Measurements from ENCODE around the gene STOML1.
"Not testable (repeated sequence)": the region's sequence is repeated elsewhere in the genome, so short reads cannot be mapped to it uniquely, and the experiment has no call there.

Gene STOML1

GRCh38 chr15:73986055-73986775 lies 5.9 kb downstream of the STOML1 start:
- DNase-seq: no peak

DNA sequence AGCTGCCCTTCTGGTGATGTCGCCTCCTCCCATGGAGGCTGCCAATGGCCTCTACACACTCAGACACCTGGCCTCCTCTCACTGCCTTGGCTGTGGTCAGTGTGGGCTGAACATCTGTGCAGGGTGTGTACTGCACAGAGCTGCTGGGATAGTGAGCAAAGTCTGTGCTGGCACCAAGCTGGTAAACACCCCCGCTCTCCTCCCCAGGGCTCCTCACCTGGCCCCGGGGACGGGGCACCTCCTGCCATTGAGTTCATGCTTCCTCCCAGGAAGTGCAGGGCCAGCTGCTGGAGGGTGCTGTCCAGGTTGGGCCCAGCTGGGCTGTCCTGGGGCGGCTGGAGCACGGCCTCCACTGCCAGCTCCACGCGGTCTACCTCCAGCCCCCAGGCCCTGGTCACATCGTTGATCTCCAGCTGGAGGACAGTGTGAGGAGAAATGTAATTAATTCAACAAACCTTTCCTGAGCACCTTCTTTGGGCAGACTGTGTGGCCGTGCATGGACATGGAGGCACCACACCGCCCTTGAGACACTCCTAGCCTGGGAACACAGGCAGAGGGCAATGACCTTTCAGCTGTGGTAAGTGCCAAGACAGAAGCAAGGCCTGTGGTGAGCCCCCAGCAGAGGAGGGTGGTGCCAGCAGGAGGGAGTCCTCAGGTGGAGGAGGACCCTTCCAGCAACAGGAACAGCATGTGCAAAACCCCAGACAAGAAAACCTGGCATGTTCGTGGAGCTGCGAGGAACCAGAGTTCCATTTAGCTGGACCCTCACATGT lies 6.8 kb downstream of the STOML1 start:
- DNase-seq: no peak

DNA sequence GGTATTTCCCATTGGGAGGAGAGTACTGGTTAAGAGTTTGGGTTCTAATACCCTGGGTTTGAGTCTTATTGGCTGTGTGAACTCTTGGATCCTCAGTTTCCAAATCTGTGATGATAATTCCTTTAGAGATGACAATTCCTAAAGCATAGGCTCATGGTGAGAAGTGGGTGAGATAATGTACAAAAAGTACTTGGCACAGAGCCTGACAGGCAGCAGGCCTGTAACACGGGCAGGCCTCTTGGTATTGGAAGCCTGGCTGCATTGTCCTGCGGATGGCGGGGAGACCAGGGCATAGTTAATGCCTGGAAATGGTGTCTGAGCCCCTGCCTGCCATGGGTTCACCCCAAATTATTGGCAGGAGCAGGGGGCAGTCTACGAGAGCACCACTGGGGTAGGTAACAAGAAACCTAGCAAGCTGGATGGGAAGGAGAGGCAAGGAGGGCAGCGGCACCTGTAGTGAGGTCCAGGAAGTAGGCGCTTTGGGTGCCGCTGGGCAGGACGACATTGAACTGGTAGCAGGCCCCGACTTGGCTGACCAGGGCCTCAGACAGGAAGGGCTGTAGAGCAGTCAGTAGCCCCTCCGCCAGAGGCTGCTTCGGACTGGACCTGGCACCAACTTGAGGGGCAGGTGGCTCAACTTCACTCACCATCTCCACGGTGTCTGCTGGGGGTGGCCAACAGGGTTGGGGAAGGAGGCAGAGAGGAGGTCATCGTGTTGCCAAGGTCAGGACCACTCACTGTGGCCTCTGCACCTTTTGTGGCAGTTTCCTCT lies 7.7 kb downstream of the STOML1 start:
- no peak for DNase-seq

- no peak for DNase-seq
These were observed 8.3 kb downstream of the STOML1 start for GRCh38 chr15:73983773-73984172.

- no peak for DNase-seq
These were observed 8.8 kb downstream of the STOML1 start for GRCh38 chr15:73983211-73983727.

DNA sequence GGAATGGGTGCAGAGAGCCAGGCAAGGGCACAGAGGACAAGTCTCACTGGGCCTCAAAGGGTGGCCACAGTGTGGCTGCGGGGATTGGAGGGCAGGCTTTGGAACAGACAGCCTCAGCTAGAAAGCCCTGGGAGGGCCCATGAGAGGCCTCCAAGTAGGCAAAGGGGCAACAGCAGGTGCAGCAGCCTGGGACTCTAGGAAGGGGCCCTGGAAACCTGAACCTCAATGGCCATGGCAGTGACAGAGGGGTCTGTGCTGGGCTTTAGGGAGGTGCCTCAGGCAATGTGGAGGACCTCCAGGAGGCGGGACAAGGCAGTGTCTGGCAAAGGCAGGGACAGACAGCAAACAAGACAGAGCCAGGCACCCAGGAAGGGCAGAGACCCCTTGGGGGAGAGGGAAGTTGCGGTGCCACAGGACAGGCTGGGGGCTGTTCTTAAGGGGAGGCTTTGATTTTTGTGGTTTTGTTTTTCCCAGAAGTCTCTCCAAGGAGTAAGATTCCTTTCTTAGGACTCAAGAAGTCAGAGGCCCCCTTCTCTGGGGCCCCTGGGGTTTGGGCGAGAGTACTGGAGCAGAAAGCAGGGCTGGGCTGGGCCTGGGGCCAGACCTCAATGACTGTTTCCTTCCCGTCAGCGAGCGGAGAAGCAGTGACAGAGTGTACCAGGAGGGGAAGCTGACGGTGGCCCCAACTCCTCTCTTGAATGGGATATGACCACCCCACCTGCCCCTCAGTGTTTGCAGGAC lies 9.7 kb downstream of the STOML1 start:
- no peak for DNase-seq

DNA sequence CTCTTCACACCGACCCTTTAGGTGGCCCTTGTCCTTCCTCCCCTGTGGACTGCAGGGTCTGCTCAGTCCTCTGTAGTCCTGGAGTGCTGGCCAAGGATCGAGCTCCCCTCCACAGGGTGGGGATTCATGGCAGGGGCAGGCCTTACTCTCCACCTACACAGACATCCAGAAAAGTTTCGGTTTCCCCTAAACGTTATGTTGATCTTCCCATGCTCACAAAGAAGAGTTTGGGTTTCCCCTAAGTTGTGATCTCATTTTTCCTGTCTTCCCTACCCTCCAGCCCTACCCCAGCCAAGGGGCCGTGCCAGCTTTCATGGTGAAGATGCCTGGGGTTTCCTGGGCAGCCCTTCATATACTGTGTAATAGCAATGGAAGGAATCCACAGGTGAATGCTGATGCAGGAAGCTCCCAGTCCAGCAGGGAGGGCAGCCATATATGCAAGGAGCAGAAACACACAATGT lies 10.3 kb downstream of the STOML1 start:
- DNase-seq: no peak

GRCh38 chr15:73979636-73980035 lies 12.5 kb downstream of the STOML1 start:
- DNase-seq: no peak

DNA sequence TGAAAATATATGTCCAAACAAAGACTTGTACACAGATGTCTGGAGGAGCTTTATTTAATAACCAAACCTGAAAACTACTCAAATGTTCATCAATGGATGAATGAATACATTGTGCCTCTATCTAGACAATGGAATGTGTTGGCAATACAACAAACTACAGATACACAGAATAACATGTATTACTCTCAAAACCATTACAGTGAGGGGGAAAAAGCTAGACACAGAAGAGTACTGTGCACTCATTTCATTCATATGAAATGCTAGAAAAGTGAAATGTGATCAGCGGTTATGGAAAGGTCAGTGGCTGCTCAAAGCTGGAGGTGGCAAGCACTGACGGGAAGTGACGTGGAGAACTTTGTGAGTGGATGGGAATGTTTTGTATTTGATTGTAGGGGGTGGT lies 13.2 kb downstream of the STOML1 start:
- DNase-seq: no peak

DNA sequence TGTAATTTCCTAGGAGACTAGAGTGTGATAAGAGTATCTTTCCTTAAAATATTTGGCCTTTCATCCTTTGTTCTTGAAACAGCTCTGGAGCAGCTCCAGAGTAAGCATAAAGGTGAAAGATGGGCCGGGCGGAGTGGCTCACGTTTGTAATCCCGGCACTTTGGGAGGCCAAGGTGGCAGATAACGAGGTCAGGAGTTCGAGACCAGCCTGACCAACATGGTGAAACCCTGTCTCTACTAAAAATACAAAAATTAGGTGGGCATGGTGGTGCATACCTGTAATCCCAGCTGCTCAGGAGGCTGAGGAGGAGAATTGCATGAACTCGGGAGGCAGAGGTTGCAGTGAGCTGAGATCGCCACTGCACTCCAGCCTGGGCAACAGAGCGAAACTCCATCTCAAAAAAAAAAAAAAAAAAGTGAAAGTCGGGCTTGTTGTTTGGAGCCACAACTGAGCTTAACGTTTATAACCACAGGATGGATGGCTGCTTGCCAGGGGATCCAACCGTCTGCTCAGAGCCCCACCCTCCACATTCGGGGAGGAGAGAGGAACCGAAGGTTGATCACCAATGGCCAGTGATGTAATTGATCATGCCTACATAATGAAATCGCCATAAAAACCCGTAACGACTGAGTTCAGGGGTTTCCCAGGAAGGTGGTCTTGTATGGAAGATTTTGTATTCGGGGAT lies 16.5 kb downstream of the STOML1 start:
- not testable (repeated sequence) for DNase-seq

DNA sequence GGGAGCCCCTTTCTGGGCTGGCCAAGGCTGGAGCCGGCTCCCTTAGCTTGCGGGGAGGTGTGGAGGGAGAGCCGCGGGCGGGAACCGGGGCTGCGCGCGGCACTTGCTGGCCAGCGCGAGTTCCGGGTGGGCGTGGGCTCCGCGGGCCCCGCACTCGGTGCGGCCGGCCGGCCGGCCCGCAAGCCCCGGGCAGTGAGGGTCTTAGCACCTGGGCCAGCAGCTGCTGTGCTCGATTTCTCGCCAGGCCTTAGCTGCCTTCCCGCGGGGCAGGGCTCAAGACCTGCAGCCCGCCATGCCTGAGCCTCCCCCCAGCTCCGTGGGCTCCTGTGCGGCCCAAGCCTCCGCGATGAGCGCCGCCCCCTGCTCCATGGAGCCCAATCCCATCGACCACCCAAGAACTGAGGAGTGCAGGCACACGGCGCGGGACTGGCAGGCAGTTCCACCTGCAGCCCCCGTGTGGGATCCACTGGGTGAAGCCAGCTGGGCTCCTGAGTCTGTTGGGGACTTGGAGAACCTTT lies 18.4 kb downstream of the STOML1 start:
- not testable (repeated sequence) for DNase-seq

DNA sequence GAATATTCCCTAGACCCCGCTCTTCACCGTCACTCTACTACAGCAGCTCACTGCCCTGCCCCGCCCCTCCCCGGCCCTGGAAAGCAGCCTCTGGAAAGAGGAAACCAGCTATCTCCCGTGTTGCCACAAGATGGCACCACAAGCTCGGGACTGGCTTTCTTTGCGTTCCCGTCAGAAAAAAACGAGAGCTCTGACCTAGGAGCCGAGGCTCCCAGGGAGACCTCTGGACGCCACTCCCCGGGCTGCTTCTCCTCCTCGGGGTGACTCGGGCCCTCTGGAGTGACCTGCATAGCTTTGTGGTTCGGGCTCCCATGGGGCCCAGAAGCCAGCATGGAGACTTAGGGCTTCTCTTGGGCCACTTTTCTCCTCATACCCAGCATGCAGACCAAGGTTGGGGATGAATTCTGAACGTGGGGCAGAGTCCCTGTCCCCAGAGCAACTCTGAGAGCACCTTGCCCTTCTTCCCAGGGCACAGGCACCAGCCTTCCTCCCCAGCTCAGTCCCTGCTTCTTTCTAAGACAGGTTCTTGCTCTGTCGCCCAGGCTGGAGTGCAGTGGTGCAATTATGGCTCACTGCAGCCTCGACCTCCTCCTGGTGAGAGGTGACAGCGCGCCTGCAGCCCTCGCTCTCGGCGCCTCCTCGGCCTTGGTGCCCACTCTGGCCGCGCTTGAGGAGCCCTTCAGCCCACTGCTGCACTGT lies 19.0 kb downstream of the STOML1 start:
- DNase-seq: peak; percentile 76

GRCh38 chr15:73969151-73969759 lies 22.8 kb downstream of the STOML1 start:
- DNase-seq: no peak

GRCh38 chr15:73968461-73968860 lies 23.6 kb downstream of the STOML1 start:
- no peak for DNase-seq

DNA sequence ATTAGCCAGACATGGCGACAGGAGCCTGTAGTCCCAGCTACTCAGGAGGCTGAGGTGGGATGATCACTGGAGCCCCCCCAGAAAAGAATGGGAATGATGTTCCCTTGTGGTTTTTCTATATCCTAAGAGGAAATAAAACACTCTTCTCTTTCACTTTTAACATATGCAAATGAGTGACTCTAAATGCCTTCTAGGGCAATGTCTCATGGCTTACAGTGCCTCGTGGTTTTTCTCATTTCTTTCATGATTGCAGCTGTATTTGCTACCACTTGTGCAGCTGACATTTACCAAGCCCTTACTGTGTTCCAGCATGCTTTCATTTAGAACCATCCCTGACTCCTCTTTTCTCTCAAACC lies 26.4 kb downstream of the STOML1 start:
- DNase-seq: no peak

- no peak for DNase-seq
These were observed 26.9 kb downstream of the STOML1 start for GRCh38 chr15:73965094-73965757.

- peak; percentile 37 for DNase-seq
These were observed 27.4 kb downstream of the STOML1 start for GRCh38 chr15:73964736-73965093.

DNA sequence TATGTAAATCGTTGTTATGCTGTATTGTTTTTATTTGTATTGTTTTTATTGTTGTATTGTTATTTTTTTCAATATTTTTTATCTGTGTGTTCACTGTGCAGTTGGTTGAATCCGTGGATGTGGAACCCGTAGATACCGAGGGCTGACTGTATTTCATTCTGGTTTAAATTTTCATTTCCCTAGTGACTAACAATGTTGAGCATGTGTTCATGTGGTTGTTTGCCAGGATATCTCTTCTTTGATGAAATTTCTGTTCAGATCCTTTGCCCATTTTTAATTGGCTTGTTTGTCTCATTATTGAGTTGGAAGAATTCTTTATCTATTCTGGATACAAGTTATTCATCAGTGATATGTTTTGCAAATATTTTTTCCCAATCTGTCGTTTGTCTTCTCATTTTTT lies 29.7 kb downstream of the STOML1 start:
- no peak for DNase-seq

GRCh38 chr15:73960472-73961070 lies 31.5 kb downstream of the STOML1 start:
- DNase-seq: not testable (repeated sequence)

GRCh38 chr15:73959801-73960200 lies 32.3 kb downstream of the STOML1 start:
- DNase-seq: no peak
